ENCODE measurements around the gene KDM4C. TPM values are rescaled to one million over a fixed set of nuclear protein-coding genes. Genes with fewer than 3 reads are reported as not detected.

KDM4C gene
- total and polyA plus RNA-seq, 2 of the 13 experiments (the other 11 are each of a cell fraction or from before 2014, with no cell fraction given), result 19.4 to 23.6 TPM

GRCh38 chr9:7163932-7164331 lies 406.2 kb downstream of the KDM4C start:
- H3K4me1 ChIP-seq (ENCODE audit: insufficient read depth, low read length), result no peaks in the 10 kb centered on the region
- H3K9me3 ChIP-seq (ENCODE audit: low read length), result no peaks in the 10 kb centered on the region
- no peak for ATAC-seq
- no peak overlapping the region for H3K4me3 ChIP-seq (replicated peaks in 1 of 3; ENCODE audit: insufficient read depth in 1 of 3, low read depth in 2 of 3, low read length in 3 of 3)
- no peaks in the 10 kb centered on the region for H4K20me1 ChIP-seq (ENCODE audit: insufficient read depth, low read length)
- H3K79me2 ChIP-seq (ENCODE audit: insufficient read depth, low read length), result no peaks in the 10 kb centered on the region
- TF ChIP-seq MAFK (conservative IDR thresholded peaks at IDR 0.05 in 1 of 2, IDR thresholded peaks at IDR 0.05 in 1 of 2; ENCODE audit: low read length in 2 of 2), result peak; percentile 35 to 46; a peak in 3 of 4 replicates
- TF ChIP-seq MAFF (IDR thresholded peaks at IDR 0.05; ENCODE audit: low read depth, low read length), result peak; percentile 53; the same call in 1 of the 2 replicates
- no peak for TF ChIP-seq ESRRA (CRISPR knock-in tag; IDR thresholded peaks at IDR 0.05; ENCODE audit: low read depth)
- no peak for TF ChIP-seq KLF11 (CRISPR knock-in tag; IDR thresholded peaks at IDR 0.05)
- no peak for DNase-seq (ENCODE audit: low spot score)
- no peaks in the 10 kb centered on the region for H3K27me3 ChIP-seq (ENCODE audit: control insufficient read depth in 1 of 2, insufficient read depth in 2 of 2, low read length in 2 of 2)
- BruUV-seq (replicated peaks), result no TSS peak
- H3K27ac ChIP-seq (ENCODE audit: extremely low read length, insufficient read depth, low read length), result no peak overlapping the region
- POLR2A ChIA-PET, result no interaction called here
- H3K4me2 ChIP-seq (ENCODE audit: low read depth, low read length), result no peak overlapping the region
- H3K36me3 ChIP-seq (replicated peaks in 1 of 2; ENCODE audit: control insufficient read depth in 1 of 2, insufficient read depth in 2 of 2, low read length in 2 of 2), result peaks cover 5 to 12% of the 10 kb centered on the region in 2 experiments; a peak in 3 of 5 replicates
- in situ Hi-C loops (cut with HindIII; ENCODE audit: extremely low pct_ligation_motif_present, low pct_unique_long_range_greater_than_20kb) (no loop called here), intact Hi-C loops (cut with micrococcal nuclease; ENCODE audit: unreplicated experiment) (no loop called here)
- no peak overlapping the region for H2AFZ ChIP-seq (ENCODE audit: low read length)
- FAIRE-seq, result no peak
- no peak overlapping the region for H3K9ac ChIP-seq (ENCODE audit: insufficient read depth, low read depth, low read length)
- CTCF ChIA-PET (ENCODE audit: low intra/inter-chr PET ratio, low total read pairs), result no interaction called here
- WGBS (ENCODE audit: low lambda C conversion rate), result 35% methylated on average over 1 of the region's 1 CpG

- Histone ChIP-seq H3K4me1 (ENCODE audit: insufficient read depth, low read length) (no peaks in the 10 kb centered on the region), H4K20me1 (ENCODE audit: insufficient read depth, low read length) (no peaks in the 10 kb centered on the region), H3K4me2 (ENCODE audit: low read depth, low read length) (no peak overlapping the region), H3K27ac (ENCODE audit: extremely low read length, insufficient read depth, low read length) (no peak overlapping the region), H3K36me3 (replicated peaks in 1 of 2; ENCODE audit: control insufficient read depth in 1 of 2, insufficient read depth in 2 of 2, low read length in 2 of 2) (peaks cover 6 to 14% of the 10 kb centered on the region in 2 experiments; a peak in 4 of 5 replicates), H3K4me3 (replicated peaks in 1 of 3; ENCODE audit: insufficient read depth in 1 of 3, low read depth in 2 of 3, low read length in 3 of 3) (no peak overlapping the region), H3K27me3 (ENCODE audit: control insufficient read depth in 1 of 2, insufficient read depth in 2 of 2, low read length in 2 of 2) (no peaks in the 10 kb centered on the region), H3K9me3 (ENCODE audit: low read length) (no peaks in the 10 kb centered on the region), H3K9ac (ENCODE audit: insufficient read depth, low read depth, low read length) (no peak overlapping the region), H2AFZ (ENCODE audit: low read length) (no peak overlapping the region), H3K79me2 (ENCODE audit: insufficient read depth, low read length) (no peaks in the 10 kb centered on the region)
- DNase-seq (ENCODE audit: low spot score), result no peak
- 97% methylated on average over 13 of the region's 13 CpGs for WGBS (ENCODE audit: low lambda C conversion rate)
- ChIA-PET POLR2A (no interaction called here), CTCF (ENCODE audit: low intra/inter-chr PET ratio, low total read pairs) (no interaction called here)
- no TSS peak for BruUV-seq (replicated peaks)
- no peak for ATAC-seq
- intact Hi-C loops (cut with micrococcal nuclease; ENCODE audit: unreplicated experiment) (no loop called here), in situ Hi-C loops (cut with HindIII; ENCODE audit: extremely low pct_ligation_motif_present, low pct_unique_long_range_greater_than_20kb) (no loop called here)
- no peak for FAIRE-seq
- no peak for TF ChIP-seq ZNF3 (CRISPR knock-in tag; IDR thresholded peaks at IDR 0.05)
- TF ChIP-seq ZNF503 (CRISPR knock-in tag; IDR thresholded peaks at IDR 0.05), result no peak
- no peak for TF ChIP-seq HNRNPLL (IDR thresholded peaks at IDR 0.05; ENCODE audit: low read depth, low read length, poor library complexity, severe bottlenecking)
- TF ChIP-seq KDM3A (CRISPR knock-in tag; IDR thresholded peaks at IDR 0.05; ENCODE audit: low read depth), result no peak
- TF ChIP-seq CERS6 (CRISPR knock-in tag; IDR thresholded peaks at IDR 0.05), result no peak
- TF ChIP-seq FOXA1 (IDR thresholded peaks at IDR 0.05), result no peak
- TF ChIP-seq FOXA1 (CRISPR knock-in tag; IDR thresholded peaks at IDR 0.05), result no peak
- TF ChIP-seq CTCF (CRISPR knock-in tag; IDR thresholded peaks at IDR 0.05), result no peak
- TF ChIP-seq RFXAP (CRISPR knock-in tag; IDR thresholded peaks at IDR 0.05; ENCODE audit: borderline replicate concordance), result no peak
- TF ChIP-seq RARG (CRISPR knock-in tag; IDR thresholded peaks at IDR 0.05; ENCODE audit: low read depth), result no peak
These were observed 406.9 kb downstream of the KDM4C start for GRCh38 chr9:7164440-7165330.
